ENCODE results near the gene TFDP2. TPM values are rescaled to one million over a fixed set of nuclear protein-coding genes. Genes with fewer than 3 reads are reported as not detected.
A peak's percentile ranks its signal among the peaks of the same experiment; 100 is the strongest.

The TFDP2 gene
- total and polyA plus RNA-seq, 2 of the 8 experiments (the other 6 are each of a cell fraction or from before 2014, with no cell fraction given): 41.1 to 119 TPM

- H2AK5ac ChIP-seq (ENCODE audit: low read depth, low read length): no peak overlapping the region
- H2AFZ ChIP-seq (ENCODE audit: low read length): no peak overlapping the region
- no peak overlapping the region for H3K14ac ChIP-seq (ENCODE audit: insufficient read length)
- WGBS, 2 experiments (ENCODE audit: extremely low coverage in 1 of 2, insufficient coverage in 1 of 2, insufficient read length in 1 of 2, insufficient replicate concordance in 2 of 2, low coverage in 1 of 2, low lambda C conversion rate in 2 of 2, missing lambda C conversion rate in 1 of 2): 89% methylated on average over 4 of the region's 4 CpGs; no CpG with 5 or more reads in 1 of the 2 experiments
- no peaks in the 10 kb centered on the region for H3K36me3 ChIP-seq (ENCODE audit: control insufficient read depth in 2 of 4, insufficient read depth in 4 of 4, low read length in 3 of 4)
- H3K4me2 ChIP-seq (ENCODE audit: insufficient read depth in 1 of 2, low read depth in 2 of 2, low read length in 2 of 2): no peak overlapping the region
- TF ChIP-seq CREB1 (IDR thresholded peaks at IDR 0.05): no peak
- TF ChIP-seq GABPA (IDR thresholded peaks at IDR 0.05; ENCODE audit: borderline replicate concordance, insufficient read depth, low read length): no peak
- TF ChIP-seq TEAD4 (IDR thresholded peaks at IDR 0.05; ENCODE audit: low read depth, low read length): no peak
- no peak for TF ChIP-seq CBX8 (IDR thresholded peaks at IDR 0.05; ENCODE audit: borderline replicate concordance, low read depth, low read length)
- TF ChIP-seq NRF1 (IDR thresholded peaks at IDR 0.05; ENCODE audit: low read depth, low read length): no peak
- no peak for TF ChIP-seq HDAC6 (IDR thresholded peaks at IDR 0.05; ENCODE audit: low read depth, low read length)
- no peak for TF ChIP-seq FOSL1 (IDR thresholded peaks at IDR 0.05; ENCODE audit: insufficient read depth, low read depth, low read length)
- TF ChIP-seq SAP30 (IDR thresholded peaks at IDR 0.05; ENCODE audit: insufficient read depth, insufficient replicate concordance, low read length): no peak
- no peak for TF ChIP-seq TAF1 (IDR thresholded peaks at IDR 0.05; ENCODE audit: low read depth, low read length)
- ChIA-PET CTCF (ENCODE audit: partially characterized antibody) (interaction anchor here (0.6 to 1.0 kb wide), 2 partner anchors 14 to 94 kb away, joined by 3 read pairs; no protein-coding TSS in a partner anchor), POLR2A (ENCODE audit: partially characterized antibody) (no interaction called here)
- H4K91ac ChIP-seq (replicated peaks; ENCODE audit: insufficient read length, low read length): no peak overlapping the region
- no peak overlapping the region for H3K56ac ChIP-seq (replicated peaks; ENCODE audit: insufficient read length, low read depth, low read length)
- no peaks in the 10 kb centered on the region for H3K79me1 ChIP-seq (ENCODE audit: low read depth, low read length)
- DNase-seq (ENCODE audit: low read depth in 1 of 2, low spot score in 2 of 2) (no peak), FAIRE-seq (no peak)
- H2BK12ac ChIP-seq (ENCODE audit: low read depth, low read length): no peak overlapping the region
- H4K20me1 ChIP-seq (replicated peaks in 1 of 2; ENCODE audit: control insufficient read depth in 1 of 2, insufficient read depth in 2 of 2, low read length in 2 of 2): peaks cover 0 to 3% of the 10 kb centered on the region in 2 experiments
- no peak overlapping the region for H3K4me3 ChIP-seq (ENCODE audit: extremely low read depth in 1 of 4, insufficient read depth in 2 of 4, low read depth in 3 of 4, low read length in 4 of 4)
- no peak overlapping the region for H2BK15ac ChIP-seq (ENCODE audit: low read length)
- no peak overlapping the region for H2BK5ac ChIP-seq (ENCODE audit: low read depth, low read length)
- H4K5ac ChIP-seq (ENCODE audit: insufficient read length, low read depth, low read length): no peak overlapping the region
- no peaks in the 10 kb centered on the region for H3K27me3 ChIP-seq (replicated peaks in 1 of 4; ENCODE audit: control insufficient read depth in 3 of 4, extremely low read depth in 1 of 4, insufficient read depth in 3 of 4, low read length in 3 of 4)
- no peak overlapping the region for H3K4ac ChIP-seq (replicated peaks; ENCODE audit: insufficient read length, low read depth, low read length)
- no peaks in the 10 kb centered on the region for H3K23me2 ChIP-seq (ENCODE audit: low read depth, low read length)
- no peak overlapping the region for H3K18ac ChIP-seq (ENCODE audit: extremely low read depth, low read length)
- H3K9ac ChIP-seq (replicated peaks in 1 of 4; ENCODE audit: extremely low read depth in 1 of 4, low read depth in 3 of 4, low read length in 3 of 4): no peak overlapping the region
- no peak overlapping the region for H2BK20ac ChIP-seq (ENCODE audit: low read length)
- no peak overlapping the region for H3K23ac ChIP-seq (ENCODE audit: insufficient read length)
- peaks cover 0 to 4% (median 0%) of the 10 kb centered on the region in 4 experiments; a peak in 1 of 7 replicates for H3K4me1 ChIP-seq (replicated peaks in 1 of 4; ENCODE audit: control insufficient read depth in 3 of 4, insufficient read depth in 4 of 4, low read length in 3 of 4)
- H3K27ac ChIP-seq (ENCODE audit: low read depth, low read length): no peak overlapping the region
- peak overlapping the region; percentile 71; the same call in 1 of the 2 replicates for H4K8ac ChIP-seq (ENCODE audit: extremely low read depth, insufficient read depth, low read length)
- H3K9me3 ChIP-seq (ENCODE audit: insufficient read depth in 2 of 2, low read depth in 1 of 2, low read length in 1 of 2): no peaks in the 10 kb centered on the region
- no peaks in the 10 kb centered on the region for H3K79me2 ChIP-seq (ENCODE audit: control insufficient read depth in 1 of 2, insufficient read depth in 2 of 2, low read length in 2 of 2)
- no peak overlapping the region for H2BK120ac ChIP-seq (replicated peaks; ENCODE audit: low read depth, low read length)
Measured at GRCh38 chr3:141934354-141934753, 215.0 kb downstream of the TFDP2 start.

Measured in H1 (cell line).